Ishikawa (cell line): ENCODE data around the gene DHRSX.

ENCODE experiments used
- EP300 ChIP-seq: IDR thresholded peaks from 2 replicates; pipeline ENCODE4 v1.6.1; 2012; ENCODE audit warnings: borderline replicate concordance
- MAX ChIP-seq: IDR thresholded peaks from 2 replicates; pipeline ENCODE4 v1.6.1; 2012
- REST ChIP-seq: IDR thresholded peaks from 2 replicates; pipeline ENCODE4 v1.6.1; 2012; ENCODE audit warnings: low read depth, mild to moderate bottlenecking
- TCF12 ChIP-seq: IDR thresholded peaks from 2 replicates; pipeline ENCODE4 v1.6.1; 2012; ENCODE audit warnings: low read depth
- TEAD4 ChIP-seq: IDR thresholded peaks from 2 replicates; pipeline ENCODE4 v1.6.1; 2012
- YY1 ChIP-seq: IDR thresholded peaks from 2 replicates; pipeline ENCODE4 v1.6.1; 2012; ENCODE audit warnings: low read depth

GRCh38 chrX:2452317-2452784, 48.4 kb downstream of the DHRSX start:
- TF ChIP-seq REST, result no peak
- TF ChIP-seq TCF12, result no peak
- TF ChIP-seq YY1, result 0 out of 2 replicates have a peak, but pooled peaks have one; percentile 0
- TF ChIP-seq EP300, result no peak
- TF ChIP-seq MAX, result no peak
- TF ChIP-seq TEAD4, result no peak
